Uterus (tissue), 4 donors: ENCODE measurements around the gene WDR4. TPM values are rescaled to one million over a fixed set of nuclear protein-coding genes. Genes with fewer than 3 reads are reported as not detected.

Experiments used
- DNase-seq, 2 donors: peaks; one replicate each; pipeline ENCODE4 v3.0.0-alpha.2; 2019 to 2020
- H3K27ac ChIP-seq, 2 donors: fragments of 200-600 bp; sonication (generic); 1 replicate in 1 of 2; 2 replicates in 1 of 2; pipeline ENCODE4 v1.5.1; 2016 to 2018
- H3K27me3 ChIP-seq, 2 donors: fragments of 200-600 bp; sonication (generic); one replicate each; pipeline ENCODE4 v1.5.1; 2018 to 2019; ENCODE audit warnings: control low read depth in 1 of 2
- H3K36me3 ChIP-seq, 2 donors: fragments of 200-600 bp; sonication (generic); one replicate each; pipeline ENCODE4 v1.5.1; 2019; ENCODE audit warnings: control low read depth in 1 of 2
- H3K4me1 ChIP-seq, 2 donors: fragments of 200-600 bp; sonication (generic); one replicate each; pipeline ENCODE4 v1.5.1; 2018 to 2019; ENCODE audit warnings: control low read depth in 1 of 2
- H3K4me3 ChIP-seq, 2 donors: fragments of 200-600 bp; sonication (generic); 1 replicate in 1 of 2; 2 replicates in 1 of 2; pipeline ENCODE4 v1.5.1; 2018 to 2019; ENCODE audit warnings: mild to moderate bottlenecking in 1 of 2
- H3K9me3 ChIP-seq, 2 donors: fragments of 200-600 bp; sonication (generic); one replicate each; pipeline ENCODE4 v1.5.1; 2019; ENCODE audit warnings: control low read depth in 1 of 2
- CTCF ChIP-seq, 4 experiments: fragments of 200-600 bp in 2 of 4; fragments of 450-650 bp in 2 of 4; sonication (generic) in 2 of 4; IDR thresholded peaks; one replicate each; pipeline ENCODE4 v1.5.1; 2016 to 2019; ENCODE audit warnings: antibody characterized with exemption in 4 of 4, mild to moderate bottlenecking in 2 of 4, moderate library complexity in 1 of 4
- POLR2A ChIP-seq, 2 donors: fragments of 450-650 bp; IDR thresholded peaks; one replicate each; pipeline ENCODE4 v1.6.1; 2016; ENCODE audit warnings: antibody characterized with exemption in 2 of 2, mild to moderate bottlenecking in 1 of 2, moderate library complexity in 1 of 2
- intact Hi-C: fragments of 100-400 bp; cut with DNase I; formaldehyde crosslinking; loops from one replicate; pipeline ENCODE4 v1.15.1; 2023; ENCODE audit warnings: low total_unique reads
- total RNA-seq, 4 donors: library from RNA; depleted of rRNA in 3 of 4; stranded (reverse); fragments of >200 nt in 3 of 4; gene quantifications; one replicate each; pipeline versions ENCODE4 v1.1.0 to v1.2.4, GENCODE V29; 2014 to 2023
- donor health status: DM: yes; HTN: yes; CAD: no.

WDR4 gene
- total RNA-seq, 4 donors from 2014 or later, result 6.4 to 19.1 (median 17.8) TPM; not detected in 1

- Histone ChIP-seq H3K4me3 (no peak overlapping the region), H3K27ac (no peak overlapping the region), H3K4me1 (no peaks in the 10 kb centered on the region), H3K36me3 (no peaks in the 10 kb centered on the region), H3K9me3 (no peaks in the 10 kb centered on the region), H3K27me3 (no peaks in the 10 kb centered on the region)
- no peak for TF ChIP-seq POLR2A (IDR thresholded peaks at IDR 0.05)
- no peak for TF ChIP-seq CTCF (IDR thresholded peaks at IDR 0.05)
- DNase-seq, result no peak
- intact Hi-C loops, result no loop called here
These were observed 15.9 kb downstream of the WDR4 start for GRCh38 chr21:42863504-42863870.

GRCh38 chr21:42862774-42863503, 16.4 kb downstream of the WDR4 start:
- no peak for DNase-seq
- Histone ChIP-seq H3K9me3 (no peaks in the 10 kb centered on the region), H3K27ac (no peak overlapping the region), H3K36me3 (no peaks in the 10 kb centered on the region), H3K4me3 (no peak overlapping the region), H3K27me3 (no peaks in the 10 kb centered on the region), H3K4me1 (no peaks in the 10 kb centered on the region)
- TF ChIP-seq CTCF (IDR thresholded peaks at IDR 0.05) (no peak), POLR2A (IDR thresholded peaks at IDR 0.05) (no peak)
- intact Hi-C loops, result no loop called here

- no peaks in the 10 kb centered on the region for H3K4me1 ChIP-seq
- DNase-seq, result no peak
- H3K27me3 ChIP-seq, result no peaks in the 10 kb centered on the region
- no peak for TF ChIP-seq POLR2A (IDR thresholded peaks at IDR 0.05)
- H3K9me3 ChIP-seq, result no peaks in the 10 kb centered on the region
- intact Hi-C loops, result no loop called here
- H3K4me3 ChIP-seq, result no peak overlapping the region
- H3K27ac ChIP-seq, result no peak overlapping the region
- no peaks in the 10 kb centered on the region for H3K36me3 ChIP-seq
These were observed 17.4 kb downstream of the WDR4 start for GRCh38 chr21:42861848-42862400.

- H3K4me1 ChIP-seq, result no peaks in the 10 kb centered on the region
- intact Hi-C loops, result no loop called here
- no peak overlapping the region for H3K27ac ChIP-seq
- DNase-seq, result no peak
- no peaks in the 10 kb centered on the region for H3K9me3 ChIP-seq
- no peaks in the 10 kb centered on the region for H3K27me3 ChIP-seq
- no peaks in the 10 kb centered on the region for H3K36me3 ChIP-seq
- no peak overlapping the region for H3K4me3 ChIP-seq
- TF ChIP-seq POLR2A (IDR thresholded peaks at IDR 0.05) (no peak), CTCF (IDR thresholded peaks at IDR 0.05) (no peak)
These were observed 18.0 kb downstream of the WDR4 start for GRCh38 chr21:42861311-42861847.

- intact Hi-C loops, result no loop called here
- no peak for DNase-seq
- H3K36me3 ChIP-seq, result no peaks in the 10 kb centered on the region
- H3K9me3 ChIP-seq, result no peaks in the 10 kb centered on the region
- H3K27ac ChIP-seq, result no peak overlapping the region
- TF ChIP-seq POLR2A (IDR thresholded peaks at IDR 0.05) (no peak), CTCF (IDR thresholded peaks at IDR 0.05) (no peak)
- no peak overlapping the region for H3K4me3 ChIP-seq
- no peaks in the 10 kb centered on the region for H3K4me1 ChIP-seq
- no peaks in the 10 kb centered on the region for H3K27me3 ChIP-seq
These were observed 19.0 kb downstream of the WDR4 start for GRCh38 chr21:42860345-42860744.
